Measurements from ENCODE around the gene SIN3A.
A peak's percentile ranks its signal among the peaks of the same experiment; 100 is the strongest.

DNA sequence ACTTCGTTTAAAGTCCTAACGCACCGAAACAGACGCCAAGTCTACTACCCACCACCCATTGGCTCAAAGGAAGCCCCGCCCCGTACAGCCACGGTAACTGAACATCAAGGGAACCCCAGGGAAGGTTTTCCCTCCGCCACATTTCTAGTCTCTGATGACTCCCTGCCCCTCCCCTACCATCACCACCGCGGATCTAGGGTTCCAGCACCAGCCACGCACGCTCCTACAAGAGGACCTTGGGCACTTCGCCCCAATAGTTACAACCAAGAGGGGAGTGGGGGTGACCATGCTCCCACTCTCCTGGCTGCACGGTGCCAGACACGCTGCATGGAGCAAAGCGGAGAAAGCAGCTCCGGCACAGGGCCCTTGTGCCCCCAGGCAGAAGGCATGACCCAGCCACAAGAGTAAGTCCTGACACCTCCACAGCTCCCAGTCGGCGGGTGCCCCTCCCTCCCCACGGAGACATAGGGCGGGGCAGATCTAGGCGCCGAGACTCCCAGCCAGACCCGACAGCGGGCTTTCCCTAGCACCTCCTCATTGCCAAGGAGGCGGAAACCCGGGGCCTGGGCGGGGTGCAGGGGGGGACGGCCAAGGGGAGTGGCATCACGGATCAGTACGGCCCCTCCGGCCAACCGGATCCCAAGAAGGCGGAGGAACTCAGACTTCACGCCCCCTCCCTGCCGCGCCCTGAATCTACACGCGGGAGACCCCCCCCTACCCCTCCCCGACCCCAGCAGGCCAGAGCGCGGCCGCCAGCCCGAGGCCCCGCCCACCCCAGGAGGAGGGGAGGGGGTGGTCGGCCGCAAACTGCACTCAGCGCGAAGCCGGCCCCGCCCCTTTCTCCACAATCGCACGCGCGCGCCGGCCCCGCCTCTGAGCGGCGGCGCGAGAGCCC, 936 bp downstream of the SIN3A start:
- peak in 1 of 4 experiments; percentile 4 for TF ChIP-seq CTCF (IDR thresholded peaks at IDR 0.05)
- TF ChIP-seq POLR2A (IDR thresholded peaks at IDR 0.05) = no peak
- TF ChIP-seq POLR2AphosphoS5 (IDR thresholded peaks at IDR 0.05) = peak; percentile 67

All from prostate gland (tissue), 2 donors.